Right atrium auricular region (tissue), 2 donors: Measurements from ENCODE around the gene C22orf39. TPM values are rescaled to one million over a fixed set of nuclear protein-coding genes. Genes with fewer than 3 reads are reported as not detected.

Experiments
- DNase-seq: peaks from one replicate; pipeline ENCODE4 v3.0.0-alpha.2; 2019; ENCODE audit warnings: low spot score
- H3K27ac ChIP-seq, 2 donors: fragments of 200-600 bp; sonication (generic); 1 replicate in 1 of 2; 2 replicates in 1 of 2; pipeline ENCODE4 v1.5.1; 2016 to 2019
- H3K27me3 ChIP-seq, 2 donors: fragments of 200-600 bp; sonication (generic); one replicate each; pipeline versions ENCODE4 v1.5.1 to v1.6.0; 2017 to 2019
- H3K36me3 ChIP-seq: fragments of 200-600 bp; sonication (generic); one replicate; pipeline ENCODE4 v1.5.1; 2016
- H3K4me1 ChIP-seq, 2 donors: fragments of 200-600 bp; sonication (generic); one replicate each; pipeline versions ENCODE4 v1.5.1 to v1.6.0; 2017 to 2019
- H3K4me3 ChIP-seq, 2 donors: fragments of 200-600 bp; sonication (generic); 1 replicate in 1 of 2; 2 replicates in 1 of 2; pipeline ENCODE4 v1.5.1; 2017 to 2019; ENCODE audit warnings: mild to moderate bottlenecking in 1 of 2, moderate library complexity in 1 of 2
- H3K9me3 ChIP-seq, 2 donors: fragments of 200-600 bp; sonication (generic); one replicate each; pipeline ENCODE4 v1.5.1; 2019
- CTCF ChIP-seq, 2 donors: fragments of 200-600 bp; sonication (generic); IDR thresholded peaks; one replicate each; pipeline ENCODE4 v1.5.1; 2019; ENCODE audit warnings: antibody characterized with exemption in 2 of 2
- total RNA-seq, 2 donors: library from RNA; depleted of rRNA; stranded (reverse); fragments of >200 nt; gene quantifications; one replicate each; pipeline ENCODE4 v1.1.0, GENCODE V29; 2016

C22orf39 gene
- total RNA-seq, 2 donors from 2014 or later, result 61.0 to 68.7 TPM

- no peak for TF ChIP-seq CTCF (IDR thresholded peaks at IDR 0.05)
- no peak for DNase-seq
- no peaks in the 10 kb centered on the region for H3K9me3 ChIP-seq
- no peaks in the 10 kb centered on the region for H3K4me1 ChIP-seq
- no peak overlapping the region for H3K27ac ChIP-seq
- no peaks in the 10 kb centered on the region for H3K27me3 ChIP-seq
- H3K36me3 ChIP-seq, result no peaks in the 10 kb centered on the region
- H3K4me3 ChIP-seq, result no peak overlapping the region
Observed at GRCh38 chr22:19494001-19494560, 46.6 kb upstream of the C22orf39 start.

GRCh38 chr22:19492504-19493174 lies 45.1 kb upstream of the C22orf39 start:
- no peak for TF ChIP-seq CTCF (IDR thresholded peaks at IDR 0.05)
- no peak overlapping the region for H3K4me3 ChIP-seq
- no peaks in the 10 kb centered on the region for H3K27me3 ChIP-seq
- no peaks in the 10 kb centered on the region for H3K4me1 ChIP-seq
- no peaks in the 10 kb centered on the region for H3K9me3 ChIP-seq
- no peaks in the 10 kb centered on the region for H3K36me3 ChIP-seq
- DNase-seq, result no peak
- H3K27ac ChIP-seq, result no peak overlapping the region

GRCh38 chr22:19490628-19491230 lies 43.2 kb upstream of the C22orf39 start:
- DNase-seq, result no peak
- Histone ChIP-seq H3K27ac (no peak overlapping the region), H3K4me3 (no peak overlapping the region), H3K36me3 (no peaks in the 10 kb centered on the region), H3K27me3 (no peaks in the 10 kb centered on the region), H3K9me3 (no peaks in the 10 kb centered on the region), H3K4me1 (no peaks in the 10 kb centered on the region)
- TF ChIP-seq CTCF (IDR thresholded peaks at IDR 0.05), result no peak

- Histone ChIP-seq H3K36me3 (no peaks in the 10 kb centered on the region), H3K9me3 (no peaks in the 10 kb centered on the region), H3K4me1 (no peaks in the 10 kb centered on the region), H3K27ac (no peak overlapping the region), H3K27me3 (no peaks in the 10 kb centered on the region), H3K4me3 (no peak overlapping the region)
- no peak for TF ChIP-seq CTCF (IDR thresholded peaks at IDR 0.05)
- no peak for DNase-seq
Observed at GRCh38 chr22:19488884-19489843, 41.7 kb upstream of the C22orf39 start.

GRCh38 chr22:19488285-19488684 lies 40.8 kb upstream of the C22orf39 start:
- no peaks in the 10 kb centered on the region for H3K4me1 ChIP-seq
- H3K36me3 ChIP-seq, result no peaks in the 10 kb centered on the region
- H3K27me3 ChIP-seq, result no peaks in the 10 kb centered on the region
- TF ChIP-seq CTCF (IDR thresholded peaks at IDR 0.05), result no peak
- no peak overlapping the region for H3K4me3 ChIP-seq
- no peak overlapping the region for H3K27ac ChIP-seq
- DNase-seq, result no peak
- no peaks in the 10 kb centered on the region for H3K9me3 ChIP-seq
